Testis (tissue), 3 donors: Measurements from ENCODE around the gene ITPR2. TPM values are rescaled to one million over a fixed set of nuclear protein-coding genes. Genes with fewer than 3 reads are reported as not detected.

ENCODE experiments used
- DNase-seq: peaks from one replicate; pipeline ENCODE4 v3.0.0-alpha.2; 2019
- H3K27ac ChIP-seq, 2 donors: fragments of 200-600 bp; sonication (generic); one replicate each; pipeline ENCODE4 v1.5.1; 2019
- H3K27me3 ChIP-seq: fragments of 200-600 bp; sonication (generic); one replicate; pipeline ENCODE4 v1.5.1; 2019
- H3K36me3 ChIP-seq: fragments of 200-600 bp; sonication (generic); one replicate; pipeline ENCODE4 v1.5.1; 2017; ENCODE audit warnings: low read depth; ENCODE audit errors: missing control alignments
- H3K4me1 ChIP-seq: fragments of 200-600 bp; sonication (generic); one replicate; pipeline ENCODE4 v1.5.1; 2019
- H3K4me3 ChIP-seq, 2 donors: fragments of 200-600 bp; sonication (generic); one replicate each; pipeline ENCODE4 v1.5.1; 2017 to 2019
- H3K9me3 ChIP-seq: fragments of 200-600 bp; sonication (generic); one replicate; pipeline ENCODE4 v1.5.1; 2017
- POLR2A ChIP-seq: fragments of 450-650 bp; IDR thresholded peaks from one replicate; pipeline ENCODE4 v1.6.1; 2017; ENCODE audit warnings: antibody characterized with exemption, mild to moderate bottlenecking, moderate library complexity
- WGBS, 2 donors: methylation state at CpG; one replicate each; pipeline ENCODE4 v1.1.5; 2018; 5-methylcytosine and 5-hydroxymethylcytosine counted together
- intact Hi-C: fragments of 100-400 bp; cut with DNase I; formaldehyde crosslinking; loops from one replicate; pipeline ENCODE4 v1.15.1; 2023; ENCODE audit warnings: low total_unique reads
- polyA plus RNA-seq: library from polyadenylated mRNA; stranded (reverse); fragments of 350-450 nt; fragmentation: Illumina TruSeq; extraction: RNeasy Lipid Tissue Mini Kit (QIAGEN cat#74804); gene quantifications from one replicate; pipeline ENCODE4 v1.2.3, GENCODE V29; 2014; ENCODE audit warnings: low read depth, low replicate concordance; ENCODE audit not compliant: insufficient read depth
- total RNA-seq, 2 donors: library from RNA; depleted of rRNA; stranded (reverse); fragments of >200 nt; gene quantifications; one replicate each; pipeline ENCODE4 v1.2.3, GENCODE V29; 2016
- TF ChIP-seq, protein P1 (sequence below), 3 experiments: fragments of 450-650 bp in 2 of 3; fragments of 200-600 bp in 1 of 3; sonication (generic) in 1 of 3; IDR thresholded peaks; one replicate each; pipeline ENCODE4 v1.5.1; 2016 to 2019; ENCODE audit warnings: antibody characterized with exemption in 3 of 3, mild to moderate bottlenecking in 2 of 3, moderate library complexity in 1 of 3

ITPR2 gene
- total and polyA plus RNA-seq, 3 donors from 2014 or later: 4.9 to 60.6 (median 56.9) TPM

DNA sequence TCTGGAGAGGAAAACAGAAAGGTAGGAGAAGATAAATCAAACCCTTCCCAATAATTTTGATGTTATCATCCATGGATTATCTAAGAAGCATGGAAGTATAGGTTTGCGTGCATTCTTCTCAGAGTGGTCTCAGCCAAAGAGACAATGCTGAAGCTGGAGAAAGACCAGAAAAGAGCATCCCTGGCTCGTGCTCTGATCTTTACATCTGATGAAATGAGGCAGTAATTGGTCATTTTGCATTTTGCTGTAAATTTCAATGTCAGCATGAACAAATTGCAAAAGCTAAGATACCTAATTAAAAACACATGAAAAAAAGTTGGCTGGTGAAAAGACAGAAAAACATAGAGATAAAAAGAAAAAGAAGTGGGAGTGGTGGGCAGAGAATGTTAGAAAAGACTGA lies 252.4 kb downstream of the ITPR2 start:
- Histone ChIP-seq H3K9me3 (no peaks in the 10 kb centered on the region), H3K4me3 (no peak overlapping the region), H3K36me3 (no peaks in the 10 kb centered on the region), H3K27me3 (no peaks in the 10 kb centered on the region), H3K4me1 (no peaks in the 10 kb centered on the region), H3K27ac (no peak overlapping the region)
- intact Hi-C loops: no loop called here
- WGBS, 2 donors: 85 to 86% methylated on average over 2 of the region's 2 CpGs
- DNase-seq: no peak
- no peak for TF ChIP-seq POLR2A
- TF ChIP-seq, protein P1, sequence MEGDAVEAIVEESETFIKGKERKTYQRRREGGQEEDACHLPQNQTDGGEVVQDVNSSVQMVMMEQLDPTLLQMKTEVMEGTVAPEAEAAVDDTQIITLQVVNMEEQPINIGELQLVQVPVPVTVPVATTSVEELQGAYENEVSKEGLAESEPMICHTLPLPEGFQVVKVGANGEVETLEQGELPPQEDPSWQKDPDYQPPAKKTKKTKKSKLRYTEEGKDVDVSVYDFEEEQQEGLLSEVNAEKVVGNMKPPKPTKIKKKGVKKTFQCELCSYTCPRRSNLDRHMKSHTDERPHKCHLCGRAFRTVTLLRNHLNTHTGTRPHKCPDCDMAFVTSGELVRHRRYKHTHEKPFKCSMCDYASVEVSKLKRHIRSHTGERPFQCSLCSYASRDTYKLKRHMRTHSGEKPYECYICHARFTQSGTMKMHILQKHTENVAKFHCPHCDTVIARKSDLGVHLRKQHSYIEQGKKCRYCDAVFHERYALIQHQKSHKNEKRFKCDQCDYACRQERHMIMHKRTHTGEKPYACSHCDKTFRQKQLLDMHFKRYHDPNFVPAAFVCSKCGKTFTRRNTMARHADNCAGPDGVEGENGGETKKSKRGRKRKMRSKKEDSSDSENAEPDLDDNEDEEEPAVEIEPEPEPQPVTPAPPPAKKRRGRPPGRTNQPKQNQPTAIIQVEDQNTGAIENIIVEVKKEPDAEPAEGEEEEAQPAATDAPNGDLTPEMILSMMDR (IDR thresholded peaks at IDR 0.05): no peak

DNA sequence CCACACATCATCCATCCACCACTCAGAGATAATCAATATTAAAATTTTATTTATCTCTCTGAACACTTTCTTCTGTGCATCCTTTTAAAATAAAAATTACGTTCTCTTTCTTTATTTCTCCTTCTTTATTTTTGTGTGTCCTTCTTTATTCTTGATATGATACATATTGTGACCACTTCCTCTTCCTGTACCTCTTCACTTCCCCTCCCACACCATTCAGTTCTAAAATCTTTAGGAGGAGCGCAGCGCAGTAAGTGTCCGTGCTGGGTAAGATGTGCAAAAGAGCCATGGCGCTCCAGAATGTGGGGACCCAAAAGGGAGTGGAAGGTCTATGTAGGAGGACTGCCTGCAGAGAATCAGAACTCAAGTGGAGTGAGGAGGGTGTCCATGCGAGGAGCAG lies 256.7 kb downstream of the ITPR2 start:
- intact Hi-C loops: no loop called here
- H3K4me3 ChIP-seq: no peak overlapping the region
- H3K36me3 ChIP-seq: no peaks in the 10 kb centered on the region
- no peaks in the 10 kb centered on the region for H3K27me3 ChIP-seq
- H3K27ac ChIP-seq: no peak overlapping the region
- no peaks in the 10 kb centered on the region for H3K4me1 ChIP-seq
- DNase-seq: no peak
- no peak for TF ChIP-seq POLR2A
- TF ChIP-seq, protein P1 (IDR thresholded peaks at IDR 0.05): no peak
- 80 to 92% methylated on average over 6 of the region's 6 CpGs for WGBS, 2 donors
- H3K9me3 ChIP-seq: no peaks in the 10 kb centered on the region

DNA sequence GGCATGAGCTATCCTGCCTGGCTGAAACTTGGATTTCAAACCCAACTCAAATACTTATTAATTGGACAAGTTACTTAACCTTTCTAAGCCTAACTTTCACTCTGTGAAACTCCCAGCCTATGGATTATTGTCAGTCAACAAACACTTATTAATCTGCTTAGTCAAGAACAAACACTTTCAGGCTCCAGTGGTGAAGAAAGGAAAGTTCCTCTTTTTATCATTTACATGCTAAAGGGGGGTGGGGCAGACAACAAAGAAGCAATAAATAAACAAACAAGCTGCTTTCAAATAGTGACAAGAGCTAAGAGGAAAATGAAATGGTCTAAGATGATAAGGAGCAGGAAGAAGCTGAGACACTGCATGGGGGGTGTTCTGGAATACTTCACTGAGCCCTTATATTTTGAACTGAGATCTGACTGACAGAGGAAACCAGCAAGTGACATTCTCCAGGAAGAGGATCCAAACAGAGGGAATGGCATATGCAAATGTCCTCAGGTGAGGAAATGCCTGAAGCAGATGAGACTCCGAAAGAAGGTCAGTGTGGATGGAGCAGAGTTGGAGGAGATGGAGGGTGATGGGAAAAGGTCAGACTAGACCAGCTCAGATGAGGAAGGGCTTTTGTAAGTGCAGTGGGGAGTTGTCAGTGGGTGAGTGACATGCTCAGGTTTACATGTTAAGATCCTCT lies 259.6 kb downstream of the ITPR2 start:
- Histone ChIP-seq H3K27me3 (no peaks in the 10 kb centered on the region), H3K4me3 (no peak overlapping the region), H3K9me3 (no peaks in the 10 kb centered on the region), H3K4me1 (no peaks in the 10 kb centered on the region), H3K36me3 (no peaks in the 10 kb centered on the region), H3K27ac (no peak overlapping the region)
- TF ChIP-seq POLR2A: no peak
- TF ChIP-seq, protein P1 (IDR thresholded peaks at IDR 0.05): no peak
- DNase-seq: no peak
- intact Hi-C loops: no loop called here
- WGBS, 2 donors: 95 to 96% methylated on average over 1 of the region's 1 CpG

DNA sequence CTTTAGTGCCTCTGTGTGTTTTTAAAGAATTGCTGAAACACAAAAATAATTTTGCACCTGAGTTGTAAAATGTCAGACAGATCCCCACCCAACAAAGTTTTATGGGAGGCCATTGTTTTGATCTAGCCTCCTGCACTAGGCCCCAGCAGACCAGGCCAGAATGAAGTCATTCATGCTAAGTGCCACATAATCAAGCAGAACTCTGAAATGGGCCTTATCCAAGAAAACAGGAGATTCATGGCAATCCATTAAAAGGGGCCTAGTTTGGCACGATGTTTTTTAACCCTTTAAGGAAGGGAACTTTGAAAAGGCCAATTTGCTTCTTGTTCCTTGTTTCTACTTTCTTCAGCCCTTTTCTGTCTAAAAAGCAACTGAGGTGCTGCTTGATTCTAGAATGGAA lies 260.9 kb downstream of the ITPR2 start:
- H3K27me3 ChIP-seq: no peaks in the 10 kb centered on the region
- no peaks in the 10 kb centered on the region for H3K36me3 ChIP-seq
- H3K4me3 ChIP-seq: no peak overlapping the region
- no peak overlapping the region for H3K27ac ChIP-seq
- no peak for DNase-seq
- TF ChIP-seq, protein P1 (IDR thresholded peaks at IDR 0.05): no peak
- intact Hi-C loops: no loop called here
- WGBS, 2 donors: 26 to 33% methylated on average over 1 of the region's 1 CpG
- no peaks in the 10 kb centered on the region for H3K4me1 ChIP-seq
- no peaks in the 10 kb centered on the region for H3K9me3 ChIP-seq

DNA sequence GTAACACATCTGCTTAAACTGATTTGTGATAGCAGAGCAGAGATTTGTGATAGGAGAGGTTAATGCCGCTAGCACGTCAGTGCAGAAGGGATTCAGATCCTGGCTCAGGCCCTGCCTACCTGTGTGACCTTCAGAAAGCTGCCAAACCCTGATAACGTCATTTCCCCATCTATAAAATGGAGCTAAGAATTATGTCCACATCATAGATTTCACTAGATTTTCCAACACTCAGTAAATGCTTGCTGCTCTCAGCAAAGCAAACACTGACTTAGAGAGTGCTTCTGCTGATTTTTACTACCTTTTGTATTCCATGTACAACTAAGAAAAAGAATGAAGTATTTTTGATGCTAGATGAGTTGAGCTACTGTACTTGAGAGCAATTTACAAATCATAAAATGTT lies 261.4 kb downstream of the ITPR2 start:
- TF ChIP-seq, protein P1 (IDR thresholded peaks at IDR 0.05): no peak
- TF ChIP-seq POLR2A: no peak
- intact Hi-C loops: no loop called here
- no peak overlapping the region for H3K27ac ChIP-seq
- H3K4me1 ChIP-seq: no peaks in the 10 kb centered on the region
- WGBS, 2 donors: 86 to 92% methylated on average over 3 of the region's 3 CpGs
- no peaks in the 10 kb centered on the region for H3K36me3 ChIP-seq
- H3K4me3 ChIP-seq: no peak overlapping the region
- no peaks in the 10 kb centered on the region for H3K9me3 ChIP-seq
- no peak for DNase-seq
- H3K27me3 ChIP-seq: no peaks in the 10 kb centered on the region
